Keratinocyte (primary cell): Measurements from ENCODE around the gene ENTPD6. TPM values are rescaled to one million over a fixed set of nuclear protein-coding genes. Genes with fewer than 3 reads are reported as not detected.

ENCODE experiments used
- DNase-seq: peaks from one replicate; pipeline ENCODE4 v3.0.0-alpha.2; 2011; ENCODE audit warnings: low read depth, missing footprints, low spot score
- FAIRE-seq: peaks from 2 replicates; lab custom pipeline; 2011; peaks lifted over from hg19 to GRCh38; lab: Jason Lieb, UNC
- H2AFZ ChIP-seq: 2 replicates; pipeline ENCODE4 v1.6.0; 2012; ENCODE audit warnings: low read length, control low read depth, inconsistent platforms; ENCODE audit not compliant: control insufficient read depth
- H3K27ac ChIP-seq: 2 replicates; pipeline ENCODE4 v1.5.1; 2011; ENCODE audit warnings: low read length; ENCODE audit not compliant: control insufficient read depth, insufficient read depth
- H3K27me3 ChIP-seq: 3 replicates; pipeline ENCODE4 v1.6.0; 2011; ENCODE audit warnings: low read length; ENCODE audit not compliant: control insufficient read depth, insufficient read depth; ENCODE audit errors: extremely low read depth
- H3K36me3 ChIP-seq, 2 experiments: 2 replicates in 1 of 2; 3 replicates in 1 of 2; pipeline ENCODE4 v1.5.1; 2011; ENCODE audit warnings: low read length in 2 of 2, mild to moderate bottlenecking in 1 of 2; ENCODE audit not compliant: control insufficient read depth in 2 of 2, insufficient read depth in 2 of 2; ENCODE audit errors: extremely low read depth in 1 of 2
- H3K4me1 ChIP-seq: 3 replicates; pipeline ENCODE4 v1.5.1; 2011; ENCODE audit warnings: low read length; ENCODE audit not compliant: control insufficient read depth, insufficient read depth; ENCODE audit errors: extremely low read depth
- H3K4me2 ChIP-seq: 3 replicates; pipeline ENCODE4 v1.6.0; 2011; ENCODE audit warnings: low read depth, low read length; ENCODE audit not compliant: control insufficient read depth, insufficient read depth; ENCODE audit errors: extremely low read depth
- H3K4me3 ChIP-seq, 3 experiments: fragments of 200-600 bp in 1 of 3; sonication (generic) in 1 of 3; 2 replicates in 2 of 3; 3 replicates in 1 of 3; pipeline ENCODE4 v1.5.1; 2011 to 2016; ENCODE audit warnings: low read length in 3 of 3, mild to moderate bottlenecking in 3 of 3, control low read depth in 2 of 3, inconsistent platforms in 1 of 3, low read depth in 1 of 3, mixed read lengths in 1 of 3, mixed run types in 1 of 3, moderate library complexity in 1 of 3; ENCODE audit not compliant: control insufficient read depth in 2 of 3, insufficient read depth in 2 of 3; ENCODE audit errors: extremely low read depth in 1 of 3
- H3K79me2 ChIP-seq: 2 replicates; pipeline ENCODE4 v1.6.0; 2012; ENCODE audit warnings: low read length; ENCODE audit not compliant: control insufficient read depth, insufficient read depth
- H3K9ac ChIP-seq: 3 replicates; pipeline ENCODE4 v1.6.0; 2011; ENCODE audit warnings: low read length; ENCODE audit not compliant: control insufficient read depth, insufficient read depth; ENCODE audit errors: extremely low read depth
- H3K9me1 ChIP-seq: 3 replicates; pipeline ENCODE4 v1.6.0; 2011; ENCODE audit warnings: low read length; ENCODE audit not compliant: control insufficient read depth, insufficient read depth; ENCODE audit errors: extremely low read depth
- H3K9me3 ChIP-seq: 2 replicates; pipeline ENCODE4 v1.5.1; 2012; ENCODE audit warnings: low read depth, low read length; ENCODE audit not compliant: control insufficient read depth
- H4K20me1 ChIP-seq: 3 replicates; pipeline ENCODE4 v1.6.0; 2011; ENCODE audit warnings: low read length; ENCODE audit not compliant: control insufficient read depth, insufficient read depth; ENCODE audit errors: extremely low read depth
- CTCF ChIP-seq, 3 experiments: IDR thresholded peaks in 1 of 3; conservative IDR thresholded peaks in 1 of 3; optimal IDR thresholded peaks in 1 of 3; 2 replicates in 2 of 3; 3 replicates in 1 of 3; pipeline versions ENCODE3 to v1.5.1; 2011; ENCODE audit warnings: low read length in 3 of 3, mild to moderate bottlenecking in 3 of 3, moderate library complexity in 2 of 3, control low read depth in 1 of 3, inconsistent platforms in 1 of 3; ENCODE audit not compliant: insufficient read depth in 2 of 3; ENCODE audit errors: extremely low read depth in 1 of 3
- EZH2 ChIP-seq: IDR thresholded peaks from one replicate; pipeline ENCODE4 v1.6.1; 2012; ENCODE audit warnings: inconsistent platforms, mild to moderate bottlenecking, low read length, moderate library complexity
- dilution Hi-C: fragments of 300-500 bp; cut with MboI; formaldehyde crosslinking; loops from one replicate; pipeline ENCODE4 v1.7.0; 2020; ENCODE audit warnings: low sequenced_read_pairs; ENCODE audit not compliant: extremely low pct_ligation_motif_present
- polyA plus RNA-seq, 5 experiments: library from polyadenylated mRNA; depleted of rRNA in 3 of 5; stranded (reverse) in 3 of 5; stranded (forward) in 1 of 5; unstranded in 1 of 5; fragments of >200 nt; gene quantifications; 1 replicate in 1 of 5; 2 replicates in 3 of 5; 3 replicates in 1 of 5; pipeline versions ENCODE4 v1.2.1 to v1.2.3, GENCODE V29; 2011 to 2012; ENCODE audit warnings: missing spikeins in 2 of 5, low read depth in 1 of 5, low replicate concordance in 1 of 5
- small RNA-seq, 3 experiments: library from RNA; depleted of rRNA; stranded (forward); fragments of <200 nt; gene quantifications; one replicate each; pipeline ENCODE3, GENCODE V24; 2012; ENCODE audit warnings: low read depth in 3 of 3, low replicate concordance in 1 of 3; ENCODE audit not compliant: insufficient read length in 3 of 3

ENTPD6 gene
- polyA plus RNA-seq, 1 donor (not counting 4 experiments of a cell fraction or from before 2014, with no cell fraction given): 57.8 TPM

GRCh38 chr20:25274891-25275812 is 79.6 kb downstream of the ENTPD6 start:
- dilution Hi-C loops: no loop called here
- no peaks in the 10 kb centered on the region for H3K27me3 ChIP-seq
- no peaks in the 10 kb centered on the region for H3K9me3 ChIP-seq
- no peak overlapping the region for H2AFZ ChIP-seq
- no peak overlapping the region for H3K4me3 ChIP-seq
- TF ChIP-seq CTCF (optimal IDR thresholded peaks at IDR 0.05 in 1 of 3, IDR thresholded peaks at IDR 0.05 in 1 of 3, conservative IDR thresholded peaks at IDR 0.05 in 1 of 3; ENCODE audit: extremely low read depth in 1 of 3, insufficient read depth in 2 of 3, low read length in 3 of 3) (no peak), EZH2 (no peak)
- no peak for DNase-seq
- no peak overlapping the region for H3K9ac ChIP-seq
- no peaks in the 10 kb centered on the region for H3K9me1 ChIP-seq
- no peak overlapping the region for H3K27ac ChIP-seq
- peaks cover 75 to 77% of the 10 kb centered on the region in 2 experiments for H3K36me3 ChIP-seq
- H4K20me1 ChIP-seq: peaks cover 5% of the 10 kb centered on the region
- no peak for FAIRE-seq
- no peaks in the 10 kb centered on the region for H3K4me1 ChIP-seq
- peaks cover 10% of the 10 kb centered on the region for H3K79me2 ChIP-seq
- no peak overlapping the region for H3K4me2 ChIP-seq

GRCh38 chr20:25275813-25276532 is 80.5 kb downstream of the ENTPD6 start:
- Histone ChIP-seq H3K4me2 (no peak overlapping the region), H3K9me3 (no peaks in the 10 kb centered on the region), H3K27me3 (no peaks in the 10 kb centered on the region), H2AFZ (no peak overlapping the region), H3K4me1 (no peaks in the 10 kb centered on the region), H3K9me1 (no peaks in the 10 kb centered on the region), H3K79me2 (peaks cover 10% of the 10 kb centered on the region), H3K4me3 (no peak overlapping the region), H4K20me1 (peaks cover 5% of the 10 kb centered on the region), H3K9ac (no peak overlapping the region), H3K27ac (no peak overlapping the region), H3K36me3 (peaks cover 77 to 82% of the 10 kb centered on the region in 2 experiments)
- DNase-seq (no peak), FAIRE-seq (no peak)
- dilution Hi-C loops: no loop called here
- TF ChIP-seq CTCF (optimal IDR thresholded peaks at IDR 0.05 in 1 of 3, IDR thresholded peaks at IDR 0.05 in 1 of 3, conservative IDR thresholded peaks at IDR 0.05 in 1 of 3; ENCODE audit: extremely low read depth in 1 of 3, insufficient read depth in 2 of 3, low read length in 3 of 3) (no peak), EZH2 (no peak)

Small RNA genes lying within 50 kb of the gene (small RNA-seq; reads per million reads assigned to genes)
- gene AL035252.4 (0 reads per million in 3 experiments), gene AL121772.2 (0 reads per million in 3 experiments), gene RF00019 (0 reads per million in 3 experiments)

Other genes starting within 250 kb of the ENTPD6 start
- gene CST7, start 246.4 kb upstream of the ENTPD6 start, polyA plus RNA-seq: not detected in 3 replicates
- 43.2 to 51.9 TPM (median 48.9 TPM) in 3 replicates for gene APMAP, start 203.0 kb upstream of the ENTPD6 start, polyA plus RNA-seq
- gene ACSS1, start 137.6 kb upstream of the ENTPD6 start, polyA plus RNA-seq: 1.1 to 1.7 TPM (median 1.5 TPM) in 3 replicates
- not detected in 3 replicates for gene VSX1, start 113.6 kb upstream of the ENTPD6 start, polyA plus RNA-seq
- 78.3 to 135 TPM (median 100 TPM) in 3 replicates for gene PYGB, start 52.4 kb downstream of the ENTPD6 start, polyA plus RNA-seq
- gene ABHD12, start 195.1 kb downstream of the ENTPD6 start, polyA plus RNA-seq: 8.3 to 16.3 TPM (median 11.2 TPM) in 3 replicates
- gene GINS1, start 212.0 kb downstream of the ENTPD6 start, polyA plus RNA-seq: 3.3 to 12.5 TPM (median 9.0 TPM) in 3 replicates